ENCODE results near the gene TGFB3.

TGFB3 gene

GRCh38 chr14:75987201-75987970 is 5.6 kb upstream of the TGFB3 start:
- no peak for DNase-seq (ENCODE audit: low read depth in 1 of 2, low spot score in 1 of 2)

- no peak for DNase-seq (ENCODE audit: low read depth in 1 of 2, low spot score in 1 of 2)
These were observed 4.6 kb upstream of the TGFB3 start for GRCh38 chr14:75986439-75986765.

GRCh38 chr14:75985618-75986438 is 4.0 kb upstream of the TGFB3 start, which contains the start of gene IFT43:
TSS of gene IFT43 (plus strand) at chr14:75985763. CDS start at chr14:75985787, 24 bp downstream.
- peak; percentile 81 to 86 for DNase-seq (ENCODE audit: low read depth in 1 of 2, low spot score in 1 of 2)

GRCh38 chr14:75984674-75985073 is 2.9 kb upstream of the TGFB3 start:
- DNase-seq (ENCODE audit: low read depth in 1 of 2, low spot score in 1 of 2) = no peak

GRCh38 chr14:75983019-75983358 is 1.2 kb upstream of the TGFB3 start:
- DNase-seq (ENCODE audit: low read depth in 1 of 2, low spot score in 1 of 2) = no peak

GRCh38 chr14:75982266-75983018 is 647 bp upstream of the TGFB3 start:
- DNase-seq (ENCODE audit: low read depth in 1 of 2, low spot score in 1 of 2) = peak; percentile 54 to 66

GRCh38 chr14:75980856-75981255 is 939 bp downstream of the TGFB3 start:
- DNase-seq (ENCODE audit: low read depth in 1 of 2, low spot score in 1 of 2) = no peak

GRCh38 chr14:75979648-75980565 is 1.9 kb downstream of the TGFB3 start:
- DNase-seq (ENCODE audit: low read depth in 1 of 2, low spot score in 1 of 2) = no peak

- no peak for DNase-seq (ENCODE audit: low read depth in 1 of 2, low spot score in 1 of 2)
These were observed 2.7 kb downstream of the TGFB3 start for GRCh38 chr14:75979071-75979571.

- DNase-seq (ENCODE audit: low read depth in 1 of 2, low spot score in 1 of 2) = no peak
These were observed 3.5 kb downstream of the TGFB3 start for GRCh38 chr14:75978249-75978731.

GRCh38 chr14:75977582-75977943 is 4.2 kb downstream of the TGFB3 start:
- DNase-seq (ENCODE audit: low read depth in 1 of 2, low spot score in 1 of 2) = no peak

- no peak for DNase-seq (ENCODE audit: low read depth in 1 of 2, low spot score in 1 of 2)
These were observed 4.8 kb downstream of the TGFB3 start for GRCh38 chr14:75976826-75977581.

- DNase-seq (ENCODE audit: low read depth in 1 of 2, low spot score in 1 of 2) = no peak
These were observed 8.9 kb downstream of the TGFB3 start for GRCh38 chr14:75972801-75973421.

GRCh38 chr14:75971509-75971908 is 10.3 kb downstream of the TGFB3 start:
- DNase-seq (ENCODE audit: low read depth in 1 of 2, low spot score in 1 of 2) = no peak

GRCh38 chr14:75970989-75971388 is 10.8 kb downstream of the TGFB3 start:
- no peak for DNase-seq (ENCODE audit: low read depth in 1 of 2, low spot score in 1 of 2)

- DNase-seq (ENCODE audit: low read depth in 1 of 2, low spot score in 1 of 2) = no peak
These were observed 11.9 kb downstream of the TGFB3 start for GRCh38 chr14:75969891-75970290.

GRCh38 chr14:75969126-75969525 is 12.7 kb downstream of the TGFB3 start:
- no peak for DNase-seq (ENCODE audit: low read depth in 1 of 2, low spot score in 1 of 2)

GRCh38 chr14:75968456-75968855 is 13.3 kb downstream of the TGFB3 start:
- no peak for DNase-seq (ENCODE audit: low read depth in 1 of 2, low spot score in 1 of 2)

- no peak for DNase-seq (ENCODE audit: low read depth in 1 of 2, low spot score in 1 of 2)
These were observed 13.9 kb downstream of the TGFB3 start for GRCh38 chr14:75967866-75968265.
